Measurements from ENCODE around the gene CAGE1. TPM values are rescaled to one million over a fixed set of nuclear protein-coding genes. Genes with fewer than 3 reads are reported as not detected.

The CAGE1 gene
- total and polyA plus RNA-seq, 9 donors: not detected

DNA sequence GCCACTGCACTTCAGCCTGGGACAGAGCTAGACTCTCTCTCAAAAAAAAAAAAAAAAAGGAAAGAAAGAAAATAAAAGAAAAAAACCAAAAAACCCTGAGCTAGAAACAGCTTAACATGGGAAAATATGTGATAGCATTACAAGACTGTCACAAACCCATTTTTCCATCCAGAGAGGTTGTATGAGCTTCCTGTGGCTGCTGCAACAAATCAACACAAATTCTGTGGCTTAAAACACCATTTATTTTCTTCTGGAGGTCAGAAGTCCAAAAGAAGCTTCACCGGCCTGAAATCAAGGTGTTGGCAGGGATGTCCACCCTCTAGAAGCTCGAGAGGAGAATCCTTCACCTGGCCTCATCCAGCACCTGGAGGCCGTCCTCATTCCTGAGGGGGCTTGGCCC, 54.9 kb downstream of the CAGE1 start:
- no peaks in the 10 kb centered on the region for H3K36me3 ChIP-seq
- no peaks in the 10 kb centered on the region for H3K9me3 ChIP-seq
- no peak for TF ChIP-seq EP300 (IDR thresholded peaks at IDR 0.05)
- TF ChIP-seq, protein P1, sequence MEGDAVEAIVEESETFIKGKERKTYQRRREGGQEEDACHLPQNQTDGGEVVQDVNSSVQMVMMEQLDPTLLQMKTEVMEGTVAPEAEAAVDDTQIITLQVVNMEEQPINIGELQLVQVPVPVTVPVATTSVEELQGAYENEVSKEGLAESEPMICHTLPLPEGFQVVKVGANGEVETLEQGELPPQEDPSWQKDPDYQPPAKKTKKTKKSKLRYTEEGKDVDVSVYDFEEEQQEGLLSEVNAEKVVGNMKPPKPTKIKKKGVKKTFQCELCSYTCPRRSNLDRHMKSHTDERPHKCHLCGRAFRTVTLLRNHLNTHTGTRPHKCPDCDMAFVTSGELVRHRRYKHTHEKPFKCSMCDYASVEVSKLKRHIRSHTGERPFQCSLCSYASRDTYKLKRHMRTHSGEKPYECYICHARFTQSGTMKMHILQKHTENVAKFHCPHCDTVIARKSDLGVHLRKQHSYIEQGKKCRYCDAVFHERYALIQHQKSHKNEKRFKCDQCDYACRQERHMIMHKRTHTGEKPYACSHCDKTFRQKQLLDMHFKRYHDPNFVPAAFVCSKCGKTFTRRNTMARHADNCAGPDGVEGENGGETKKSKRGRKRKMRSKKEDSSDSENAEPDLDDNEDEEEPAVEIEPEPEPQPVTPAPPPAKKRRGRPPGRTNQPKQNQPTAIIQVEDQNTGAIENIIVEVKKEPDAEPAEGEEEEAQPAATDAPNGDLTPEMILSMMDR (IDR thresholded peaks at IDR 0.05): no peak
- TF ChIP-seq POLR2A (IDR thresholded peaks at IDR 0.05): no peak
- no peaks in the 10 kb centered on the region for H3K27me3 ChIP-seq
- WGBS, 3 donors: 78 to 87% (median 86%) methylated on average over 3 of the region's 3 CpGs
- DNase-seq: no peak
- intact Hi-C loops (cut with DNase I): no loop called here
- no peaks in the 10 kb centered on the region for H3K4me1 ChIP-seq (ENCODE audit: insufficient read depth)
- no peak overlapping the region for H3K27ac ChIP-seq
- H3K4me3 ChIP-seq: no peak overlapping the region

DNA sequence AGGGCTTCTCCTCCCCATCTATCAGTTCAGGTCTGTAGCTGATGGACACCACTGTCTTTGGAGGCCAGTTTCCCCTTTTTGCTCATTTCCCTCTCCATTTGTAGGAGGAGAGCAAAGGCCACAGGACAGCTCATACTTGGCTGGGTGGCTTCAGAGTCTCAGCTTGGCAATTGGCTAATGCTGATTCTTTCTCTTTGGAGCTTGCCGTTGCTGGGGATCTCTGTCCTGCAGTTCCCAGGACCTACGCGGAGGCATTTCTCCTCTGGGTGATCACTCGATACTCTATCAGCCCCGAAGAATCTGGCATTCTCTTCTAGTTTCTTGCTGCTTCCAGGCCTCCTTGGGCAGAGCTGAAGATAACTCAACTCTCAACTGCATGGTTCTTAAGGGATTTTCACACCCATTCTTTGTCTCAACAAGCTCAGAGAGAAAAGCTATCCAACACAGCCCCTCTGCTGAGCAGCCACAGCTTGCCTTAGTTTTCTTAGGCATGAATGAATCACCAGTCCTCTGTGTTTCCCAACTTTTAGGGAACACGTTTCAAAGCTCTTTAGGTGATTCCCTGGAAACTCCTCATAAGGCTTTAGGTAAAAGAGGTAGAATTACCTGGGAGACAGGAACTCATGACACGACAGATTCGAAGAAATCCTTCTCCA, 57.3 kb downstream of the CAGE1 start:
- Histone ChIP-seq H3K27ac (no peak overlapping the region), H3K9me3 (no peaks in the 10 kb centered on the region), H3K4me3 (no peak overlapping the region), H3K27me3 (no peaks in the 10 kb centered on the region), H3K4me1 (ENCODE audit: insufficient read depth) (no peaks in the 10 kb centered on the region), H3K36me3 (no peaks in the 10 kb centered on the region)
- WGBS, 3 donors: 84 to 85% (median 85%) methylated on average over 8 of the region's 8 CpGs
- TF ChIP-seq, protein P1 (IDR thresholded peaks at IDR 0.05): no peak
- no peak for TF ChIP-seq EP300 (IDR thresholded peaks at IDR 0.05)
- no peak for TF ChIP-seq POLR2A (IDR thresholded peaks at IDR 0.05)
- intact Hi-C loops (cut with DNase I): no loop called here
- no peak for DNase-seq

DNA sequence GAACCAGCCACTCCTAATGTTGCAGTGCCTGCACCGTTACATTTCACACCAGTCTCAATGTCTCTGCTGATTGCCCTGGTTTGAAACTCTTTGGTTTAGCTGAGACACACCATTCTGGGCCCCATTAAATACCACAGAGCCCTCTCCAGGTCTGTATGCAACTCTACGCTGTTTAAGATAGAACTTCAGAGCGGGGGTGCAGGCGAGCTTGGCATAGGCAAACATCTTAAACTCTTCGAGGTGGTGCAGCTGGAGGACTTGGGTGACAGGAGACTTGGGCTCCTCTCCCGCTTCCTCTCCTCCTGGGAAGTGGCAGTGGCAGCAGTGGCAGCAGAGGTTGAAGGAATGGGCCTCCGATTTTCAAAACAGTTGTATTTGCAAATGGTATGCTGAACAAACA, 58.1 kb downstream of the CAGE1 start:
- TF ChIP-seq POLR2A (IDR thresholded peaks at IDR 0.05) (no peak), EP300 (IDR thresholded peaks at IDR 0.05) (no peak)
- TF ChIP-seq, protein P1 (IDR thresholded peaks at IDR 0.05): no peak
- intact Hi-C loops (cut with DNase I): no loop called here
- Histone ChIP-seq H3K27me3 (no peaks in the 10 kb centered on the region), H3K27ac (no peak overlapping the region), H3K9me3 (no peaks in the 10 kb centered on the region), H3K36me3 (no peaks in the 10 kb centered on the region), H3K4me1 (ENCODE audit: insufficient read depth) (no peaks in the 10 kb centered on the region), H3K4me3 (no peak overlapping the region)
- WGBS, 3 donors: 86 to 89% (median 88%) methylated on average over 7 of the region's 7 CpGs
- no peak for DNase-seq

DNA sequence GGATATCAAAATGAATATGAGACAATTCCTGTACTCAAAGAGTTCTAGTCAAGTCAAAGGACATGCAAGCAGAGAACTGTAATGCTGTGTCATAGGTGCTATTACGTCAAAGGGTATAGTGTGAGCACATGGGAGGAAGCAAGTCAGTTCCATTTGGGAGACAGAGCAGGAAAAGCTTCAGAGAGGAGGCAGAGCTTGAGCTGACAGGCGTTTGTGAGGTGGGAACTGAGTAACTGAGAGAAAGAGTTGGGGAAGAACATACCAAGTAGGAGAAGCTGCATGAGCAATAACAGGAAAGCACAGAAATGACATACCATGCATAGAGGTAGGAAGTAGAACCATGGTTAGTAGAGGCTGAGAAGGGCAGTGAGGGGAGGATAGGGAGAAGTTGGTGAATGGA, 61.3 kb downstream of the CAGE1 start:
- WGBS, 3 donors: 58 to 69% (median 63%) methylated on average over 2 of the region's 2 CpGs

More for the DNA sequence above, 61.3 kb downstream of the CAGE1 start:
- intact Hi-C loops (cut with DNase I): no loop called here
- Histone ChIP-seq H3K36me3 (no peaks in the 10 kb centered on the region), H3K4me3 (no peak overlapping the region), H3K27me3 (no peaks in the 10 kb centered on the region), H3K4me1 (ENCODE audit: insufficient read depth) (no peaks in the 10 kb centered on the region), H3K9me3 (no peaks in the 10 kb centered on the region), H3K27ac (no peak overlapping the region)
- TF ChIP-seq, protein P1 (IDR thresholded peaks at IDR 0.05): no peak
- TF ChIP-seq POLR2A (IDR thresholded peaks at IDR 0.05) (no peak), EP300 (IDR thresholded peaks at IDR 0.05) (no peak)
- no peak for DNase-seq

Data from ovary (tissue), 9 donors.